KG1 (cell line): ENCODE measurements around the gene PODNL1.
"Not testable (repeated sequence)": the region's sequence is repeated elsewhere in the genome, so short reads cannot be mapped to it uniquely, and the experiment has no call there.

Experiments
- DNase-seq: peaks from one replicate; lab custom pipeline; 2025; lab: John Stamatoyannopoulos, UW

PODNL1 gene

DNA sequence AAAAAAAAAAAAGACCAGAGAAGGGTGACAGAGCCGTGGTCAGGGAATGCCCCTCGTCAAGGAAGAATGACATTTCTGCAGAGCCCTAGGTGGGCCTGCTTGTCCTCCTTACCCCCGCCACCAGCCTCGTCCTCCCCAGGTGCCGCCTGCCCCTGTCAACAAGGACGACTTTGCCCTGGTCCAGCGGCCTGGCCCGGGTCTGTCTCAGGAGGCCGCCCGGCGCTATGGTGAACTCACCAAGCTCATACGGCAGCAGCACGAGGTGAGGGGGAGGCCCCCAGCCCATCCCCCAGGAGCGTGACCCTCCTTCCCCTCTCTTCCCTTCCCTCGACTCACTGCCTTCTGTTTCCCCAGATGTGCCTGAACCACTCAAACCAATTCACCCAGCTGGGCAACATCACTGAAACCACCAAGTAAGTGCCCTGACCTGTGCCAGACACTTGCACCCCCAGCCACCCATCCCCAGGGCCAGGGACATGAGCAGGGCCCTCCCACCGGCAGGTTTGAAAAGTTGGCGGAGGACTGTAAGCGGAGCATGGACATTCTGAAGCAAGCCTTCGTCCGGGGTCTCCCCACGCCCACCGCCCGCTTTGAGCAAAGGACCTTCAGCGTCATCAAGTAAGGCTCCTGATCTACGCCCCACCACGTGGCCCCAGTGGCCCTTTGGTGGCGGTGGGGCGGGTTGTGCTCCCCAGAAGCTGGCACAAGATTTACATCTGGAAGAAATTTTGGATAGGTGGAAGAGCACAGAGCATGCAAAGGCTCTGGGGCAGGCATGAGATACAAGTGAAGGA is 14.8 kb downstream of the PODNL1 start:
- no peak for DNase-seq

DNA sequence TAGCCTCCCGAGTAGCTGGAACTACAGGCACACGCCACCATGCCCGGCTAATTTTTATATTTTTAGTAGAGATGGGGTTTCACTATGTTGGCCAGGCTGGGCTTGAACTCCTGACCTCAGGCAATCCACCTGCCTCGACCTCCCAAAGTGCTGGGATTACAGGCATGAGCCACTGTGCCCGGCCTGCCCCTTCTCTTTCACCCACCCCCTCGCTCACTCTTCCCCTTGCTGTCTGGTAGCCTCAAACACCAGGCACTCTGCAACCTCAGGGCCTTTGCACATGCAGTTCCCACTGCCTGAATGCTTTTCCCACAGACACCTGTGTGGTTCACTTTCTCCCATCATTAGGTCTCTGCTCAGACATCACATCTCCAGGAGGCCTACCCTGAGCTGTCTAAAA is 16.1 kb downstream of the PODNL1 start:
- not testable (repeated sequence) for DNase-seq

DNA sequence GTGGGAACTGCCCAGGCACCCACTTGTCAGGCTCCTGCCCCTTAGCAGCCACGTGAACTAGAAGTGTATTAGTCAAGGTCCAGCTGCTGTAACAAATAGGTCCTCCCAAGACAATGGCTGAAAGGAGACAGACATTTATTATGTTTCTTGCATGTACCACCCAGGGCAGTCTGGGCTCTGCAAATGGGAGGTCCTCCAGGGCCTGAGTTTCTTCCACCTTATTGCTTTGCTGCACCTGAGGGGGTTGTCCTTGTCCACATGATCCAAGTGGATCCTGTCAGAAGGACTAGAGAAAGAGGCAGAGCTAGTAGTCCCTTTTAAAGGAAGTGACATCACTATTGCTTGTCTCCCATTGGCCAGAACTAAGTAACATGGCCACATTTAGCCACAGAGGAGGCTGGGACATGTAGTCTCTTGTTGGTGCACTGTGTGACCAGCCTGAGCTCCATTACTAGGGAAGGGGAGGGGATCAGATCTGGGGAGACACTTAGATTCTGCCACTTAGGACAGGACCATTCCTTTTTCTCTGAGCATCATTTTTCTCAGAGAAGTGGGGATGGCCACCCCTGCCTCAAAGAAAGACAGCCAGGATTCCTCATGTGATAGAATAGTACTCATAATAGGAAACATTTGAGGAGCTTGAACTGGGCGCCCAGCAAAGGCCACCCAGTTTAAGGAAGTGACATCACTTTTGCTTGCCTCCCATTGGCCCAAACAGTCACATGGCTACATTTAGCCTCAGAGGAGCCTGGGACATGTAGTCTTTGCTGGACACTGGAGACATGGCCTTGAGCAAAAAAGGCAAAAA is 17.1 kb downstream of the PODNL1 start:
- DNase-seq: peak; percentile 16

DNA sequence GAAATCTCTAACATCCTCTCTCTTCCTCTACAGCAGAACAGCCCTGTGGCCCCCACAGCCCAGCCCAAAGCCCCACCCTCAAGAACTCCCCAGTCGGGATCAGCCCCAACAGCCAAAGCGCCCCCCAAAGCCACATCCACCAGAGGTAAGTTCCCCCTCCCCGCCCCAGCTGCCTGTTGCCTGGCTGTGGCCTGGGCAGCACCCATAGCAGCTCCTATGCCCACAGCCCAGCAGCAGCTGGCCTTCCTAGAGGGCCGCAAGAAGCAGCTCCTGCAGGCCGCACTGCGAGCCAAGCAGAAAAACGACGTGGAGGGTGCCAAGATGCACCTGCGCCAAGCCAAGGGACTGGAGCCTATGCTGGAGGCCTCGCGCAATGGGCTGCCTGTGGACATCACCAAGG is 17.7 kb downstream of the PODNL1 start:
- DNase-seq: no peak

DNA sequence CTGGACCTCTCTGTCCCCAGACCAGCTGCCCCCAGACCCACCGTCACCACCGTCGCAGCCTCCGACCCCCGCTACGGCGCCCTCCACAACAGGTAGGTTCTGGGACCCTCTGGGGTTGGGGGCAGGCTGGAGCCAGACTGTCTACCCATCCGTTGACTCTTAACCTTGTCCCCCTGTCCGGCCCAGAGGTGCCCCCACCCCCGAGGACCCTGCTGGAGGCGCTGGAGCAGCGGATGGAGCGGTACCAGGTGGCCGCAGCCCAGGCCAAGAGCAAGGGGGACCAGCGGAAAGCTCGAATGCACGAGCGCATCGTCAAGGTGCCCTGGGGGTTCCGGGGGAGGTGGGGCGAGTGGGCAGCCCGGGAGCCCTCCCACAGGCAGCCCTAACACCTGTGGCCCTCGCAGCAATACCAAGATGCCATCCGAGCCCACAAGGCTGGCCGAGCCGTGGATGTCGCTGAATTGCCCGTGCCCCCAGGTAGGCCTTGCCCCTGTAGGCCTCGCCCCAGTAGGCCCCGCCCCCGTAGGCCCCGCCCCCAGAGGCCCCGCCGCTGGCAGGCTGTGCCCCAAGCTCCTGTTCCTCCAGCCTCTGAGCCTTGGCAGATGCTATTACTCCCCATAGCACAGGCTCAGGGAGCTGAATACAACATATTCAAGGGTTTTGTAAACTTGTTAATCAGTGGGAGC is 19.3 kb downstream of the PODNL1 start:
- DNase-seq: no peak

DNA sequence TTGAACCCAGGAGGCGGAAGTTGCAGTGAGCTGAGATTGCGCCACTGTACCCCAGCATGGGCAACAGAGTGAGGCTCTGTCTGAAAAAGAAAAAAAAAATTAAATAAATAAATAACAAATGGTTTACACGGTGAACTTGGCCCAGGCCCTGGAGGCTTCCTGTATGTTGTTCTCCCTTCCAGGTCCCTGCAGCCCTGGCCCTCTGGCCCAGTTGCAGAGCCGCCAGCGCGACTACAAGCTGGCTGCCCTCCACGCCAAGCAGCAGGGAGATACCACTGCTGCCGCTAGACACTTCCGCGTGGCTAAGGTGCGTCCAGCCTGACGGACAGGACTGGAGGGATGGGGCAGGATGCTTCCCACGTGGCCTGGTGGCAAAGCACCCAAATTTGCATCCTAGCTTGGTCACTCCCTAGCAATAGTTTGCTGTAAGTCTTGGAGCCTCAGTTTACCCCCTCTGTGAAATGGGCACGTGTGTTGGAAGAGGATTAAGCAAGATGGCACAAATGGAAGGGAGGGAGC is 20.3 kb downstream of the PODNL1 start:
- DNase-seq: no peak

DNA sequence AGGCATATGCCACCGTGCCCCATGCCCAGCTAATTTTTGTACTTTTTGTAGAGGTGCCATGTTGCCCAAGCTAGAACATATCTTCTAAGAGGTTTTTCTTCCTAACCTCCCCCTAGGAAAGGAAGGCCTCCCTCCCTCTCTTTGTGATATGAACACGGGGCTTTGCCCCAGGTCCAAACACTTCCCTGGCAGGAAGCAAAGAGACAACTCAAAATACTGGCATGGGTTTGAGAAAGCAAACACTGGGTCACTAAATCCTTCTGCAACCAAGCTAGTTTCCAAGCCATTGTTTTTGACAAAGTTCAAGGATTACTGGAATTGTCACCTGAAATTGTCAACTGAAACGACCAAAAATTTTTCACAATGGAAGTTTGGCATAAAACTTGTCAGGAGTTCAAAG is 23.4 kb downstream of the PODNL1 start:
- DNase-seq: no peak

DNA sequence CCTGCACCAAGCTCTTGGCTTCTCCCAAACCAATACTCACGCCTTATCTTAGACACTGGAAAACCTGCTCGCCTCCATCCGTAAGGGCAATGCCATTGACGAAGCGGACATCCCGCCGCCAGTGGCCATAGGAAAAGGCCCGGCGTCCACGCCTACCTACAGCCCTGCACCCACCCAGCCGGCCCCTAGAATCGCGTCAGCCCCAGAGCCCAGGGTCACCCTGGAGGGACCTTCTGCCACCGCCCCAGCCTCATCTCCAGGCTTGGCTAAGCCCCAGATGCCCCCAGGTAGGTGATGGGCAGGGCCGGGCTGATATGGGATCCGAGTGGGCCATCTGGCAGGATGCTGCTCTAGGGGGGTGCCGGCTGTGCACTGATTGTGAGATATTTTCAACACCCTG is 24.9 kb downstream of the PODNL1 start:
- no peak for DNase-seq

DNA sequence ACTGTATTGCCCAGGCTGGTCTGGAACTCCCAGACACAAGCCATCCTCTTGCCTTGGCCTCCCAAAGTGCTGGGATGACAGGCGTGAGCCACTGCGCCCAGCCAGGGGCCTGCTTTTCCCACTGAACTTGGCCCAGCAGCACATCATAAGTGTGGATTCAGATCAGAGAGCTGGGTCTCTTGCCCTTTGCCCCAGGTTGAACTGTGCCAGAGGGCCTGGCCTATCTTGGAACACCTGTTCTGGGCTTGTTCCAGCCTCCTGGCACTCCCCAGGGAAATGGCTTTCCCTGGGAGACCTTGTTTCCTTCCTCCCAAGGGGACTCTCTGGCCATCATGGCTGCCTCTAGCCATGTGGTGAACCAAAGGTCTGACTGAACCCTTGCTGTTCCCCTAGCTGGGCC is 28.8 kb downstream of the PODNL1 start:
- DNase-seq: no peak

DNA sequence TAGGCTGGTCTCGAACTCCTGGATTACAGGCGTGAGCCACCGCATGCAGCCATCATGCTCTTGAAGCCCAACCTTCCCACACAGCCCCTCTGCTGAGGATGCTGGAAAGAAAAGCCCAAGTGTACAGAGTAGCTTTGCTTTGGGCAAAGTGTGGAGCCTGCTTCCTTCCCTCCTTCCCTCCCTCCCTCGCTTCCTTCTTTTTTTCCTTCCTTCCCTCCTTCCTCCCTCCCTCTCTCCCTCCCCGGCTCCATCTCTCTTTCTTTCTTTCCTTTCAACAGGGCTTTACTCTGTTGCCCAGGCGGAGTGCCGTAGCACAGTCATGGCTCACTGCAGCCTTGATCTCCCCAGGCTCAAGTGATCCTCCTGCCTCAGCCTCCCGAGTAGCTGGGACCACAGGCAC is 29.5 kb downstream of the PODNL1 start:
- no peak for DNase-seq

DNA sequence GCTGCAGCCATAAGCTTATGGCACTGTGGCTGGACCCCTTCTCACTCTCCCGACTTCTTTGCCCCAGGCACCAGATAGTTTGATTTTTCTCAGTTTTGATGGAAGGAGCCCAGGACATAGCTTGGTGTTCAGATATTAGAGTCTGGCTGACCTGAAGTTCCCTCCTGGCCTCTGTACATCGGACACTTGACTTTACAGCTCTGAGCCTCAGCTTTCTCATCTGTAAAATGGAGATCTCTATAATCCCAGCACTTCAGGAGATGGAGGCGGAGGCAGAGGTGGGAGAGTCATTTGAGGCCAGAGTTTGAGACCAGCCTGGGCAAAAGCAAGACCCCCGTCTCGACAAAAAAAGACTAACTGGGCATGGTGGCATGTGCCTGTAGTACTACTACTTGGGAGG is 31.3 kb downstream of the PODNL1 start:
- DNase-seq: no peak

DNA sequence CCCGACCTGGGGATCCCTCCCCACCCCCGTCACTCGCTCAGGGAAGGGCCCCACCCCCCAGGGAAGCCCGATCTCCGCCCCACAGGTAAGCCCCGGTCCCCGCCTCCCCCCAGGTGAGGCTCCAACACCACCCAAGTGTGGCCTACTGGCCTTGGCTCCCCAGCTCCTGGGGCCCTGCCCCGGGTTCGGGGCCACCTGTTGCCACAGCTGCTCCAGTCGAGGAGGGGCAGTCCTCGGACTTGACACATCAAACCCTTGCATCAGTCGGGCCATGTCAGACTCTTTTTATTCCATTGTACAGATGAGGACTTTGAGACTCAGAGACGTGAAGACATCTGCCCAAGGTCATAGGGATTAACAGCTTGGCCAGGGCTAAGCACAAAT is 31.7 kb downstream of the PODNL1 start:
- DNase-seq: no peak

DNA sequence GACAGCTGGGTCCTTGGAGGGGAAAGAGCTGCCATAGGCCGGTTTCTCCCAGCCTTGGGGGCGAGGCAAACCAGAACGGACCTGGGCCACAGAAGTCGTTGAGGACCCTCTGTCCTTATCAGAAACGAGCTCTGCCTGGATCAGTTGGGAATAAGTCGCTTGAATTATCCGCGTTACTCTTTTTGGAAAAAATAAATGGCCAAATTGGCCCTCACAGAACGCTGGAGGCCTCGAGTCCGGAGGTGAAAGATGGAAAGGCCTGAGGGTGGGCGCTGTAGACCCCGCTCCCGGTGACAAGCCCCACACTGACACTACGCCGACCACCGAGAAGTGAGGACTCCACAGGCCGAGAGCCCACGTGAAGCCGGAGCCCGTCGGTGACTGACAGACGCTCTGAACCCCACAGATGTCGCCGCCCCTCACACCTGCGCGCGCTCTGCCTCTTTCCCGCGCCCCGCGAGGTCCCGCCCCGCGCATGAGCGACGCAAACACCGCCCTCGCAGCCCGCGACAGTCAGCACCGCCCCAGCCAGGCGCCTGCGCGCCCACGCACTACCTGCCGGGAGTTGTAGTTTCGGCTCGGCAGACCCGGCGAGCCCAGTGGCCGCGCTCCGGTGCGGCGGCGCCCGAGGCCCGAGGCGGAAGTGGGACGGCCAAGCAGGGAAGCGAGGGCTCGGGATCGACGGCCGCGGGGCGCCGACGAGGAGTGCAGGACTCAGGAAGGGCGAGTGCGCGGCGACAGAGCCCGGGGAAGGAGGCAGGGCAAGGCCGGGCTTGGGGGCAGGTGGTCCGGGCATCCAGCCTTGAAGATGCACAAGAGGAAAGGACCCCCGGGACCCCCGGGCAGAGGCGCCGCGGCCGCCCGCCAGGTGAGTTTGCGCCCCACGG is 32.3 kb downstream of the PODNL1 start, which contains the start of the genes BRME1 and CC2D1A:
Gene BRME1, minus strand, starts transcription at position 484 of the 887 bp plus-strand sequence. CDS start 1,225 bp downstream, outside the sequence.
Gene CC2D1A, plus strand, starts transcription at position 568 of the 887 bp plus-strand sequence. Its CDS starts 241 bp downstream, at position 809.
- DNase-seq: peak; percentile 85

DNA sequence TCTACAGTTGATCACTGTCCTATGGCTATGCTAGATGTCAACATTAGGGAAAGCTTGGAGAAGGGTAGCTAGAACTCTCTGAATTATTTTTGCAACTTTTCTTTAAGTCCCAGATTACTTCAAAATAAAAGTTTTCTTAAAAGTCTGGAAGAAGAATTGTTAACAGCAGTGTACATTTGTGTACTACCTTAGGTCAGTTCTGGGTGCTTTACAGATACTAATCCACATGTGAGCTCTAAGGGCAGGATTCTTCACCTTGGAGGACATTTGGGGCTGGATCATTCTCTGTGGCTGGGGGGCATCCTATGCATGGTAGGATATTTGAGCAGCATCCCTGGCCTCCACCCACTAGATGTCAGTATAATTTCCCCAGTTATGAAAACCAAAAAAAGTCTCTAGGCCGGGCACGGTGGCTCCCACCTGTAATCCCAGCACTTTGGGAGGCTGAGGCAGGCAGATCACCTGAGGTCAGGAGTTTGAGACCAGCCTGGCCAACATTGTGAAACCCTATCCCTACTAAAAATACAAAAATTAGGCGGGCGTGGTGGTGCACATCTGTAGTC is 35.1 kb downstream of the PODNL1 start:
- DNase-seq: peak; percentile 22

DNA sequence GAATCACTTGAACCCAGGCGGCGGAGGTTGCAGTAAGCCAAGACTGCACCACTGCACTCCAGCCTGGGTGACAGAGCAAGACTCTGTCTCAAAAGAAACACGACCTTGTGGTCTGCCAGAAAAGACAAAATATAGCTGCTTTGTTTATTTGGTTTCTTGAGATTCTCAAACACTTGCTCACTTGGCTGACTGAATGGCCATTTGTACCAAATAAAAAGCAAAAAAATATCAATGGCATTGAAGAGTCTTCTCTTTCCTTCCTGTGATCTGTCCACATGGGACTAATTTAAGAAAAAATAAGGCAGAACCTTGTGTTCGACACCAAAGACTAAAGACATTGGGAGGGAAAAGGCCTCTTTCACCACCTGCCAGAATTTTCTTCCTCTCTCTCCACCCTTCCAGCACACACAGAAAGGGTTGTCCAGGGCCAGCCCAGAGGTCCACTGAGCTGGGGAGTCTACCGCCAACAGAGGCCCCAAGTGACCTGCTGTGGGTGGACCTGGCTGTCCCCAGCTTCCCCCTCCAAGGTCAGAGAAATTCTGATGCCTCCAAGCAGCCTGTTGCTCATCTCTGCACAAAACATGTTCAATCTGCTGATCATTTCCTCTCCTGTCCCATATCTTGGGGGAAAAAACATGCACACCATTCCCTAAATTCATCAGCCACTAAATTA is 38.2 kb downstream of the PODNL1 start:
- DNase-seq: no peak

DNA sequence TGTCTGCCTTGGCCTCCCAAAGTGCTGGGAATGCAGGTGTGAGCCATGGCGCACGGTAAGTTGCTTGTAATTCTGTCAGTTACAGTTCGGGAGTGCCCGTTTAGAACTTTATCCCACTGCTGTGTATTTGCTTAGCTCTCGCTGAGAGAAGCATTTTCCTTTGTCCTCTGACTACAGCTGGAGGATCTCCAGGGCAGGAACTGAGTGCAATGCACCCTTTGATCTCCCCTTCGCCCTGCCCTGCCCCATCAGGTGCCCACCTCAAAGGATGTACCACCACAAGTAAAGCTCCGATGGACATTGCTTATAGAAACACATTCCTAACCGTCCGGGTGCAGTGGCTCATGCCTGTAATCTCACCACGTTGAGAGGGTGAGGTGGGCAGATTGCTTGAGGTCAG is 38.8 kb downstream of the PODNL1 start:
- no peak for DNase-seq

DNA sequence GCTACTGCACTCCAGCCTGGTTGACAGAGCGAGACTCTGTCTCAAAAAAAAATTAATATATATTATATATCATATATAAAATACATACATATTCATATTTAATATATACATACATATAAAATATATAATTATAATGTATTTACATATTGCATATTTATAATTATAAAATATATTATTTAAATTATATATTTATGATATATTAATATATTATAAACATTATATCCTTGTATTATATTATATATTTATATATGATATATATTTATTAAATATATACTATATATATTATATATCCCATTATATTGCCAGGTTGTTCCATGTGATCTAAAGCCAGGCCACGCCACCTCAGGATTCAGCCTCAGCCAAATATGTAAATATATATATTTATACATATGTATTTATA is 42.0 kb downstream of the PODNL1 start:
- no peak for DNase-seq

DNA sequence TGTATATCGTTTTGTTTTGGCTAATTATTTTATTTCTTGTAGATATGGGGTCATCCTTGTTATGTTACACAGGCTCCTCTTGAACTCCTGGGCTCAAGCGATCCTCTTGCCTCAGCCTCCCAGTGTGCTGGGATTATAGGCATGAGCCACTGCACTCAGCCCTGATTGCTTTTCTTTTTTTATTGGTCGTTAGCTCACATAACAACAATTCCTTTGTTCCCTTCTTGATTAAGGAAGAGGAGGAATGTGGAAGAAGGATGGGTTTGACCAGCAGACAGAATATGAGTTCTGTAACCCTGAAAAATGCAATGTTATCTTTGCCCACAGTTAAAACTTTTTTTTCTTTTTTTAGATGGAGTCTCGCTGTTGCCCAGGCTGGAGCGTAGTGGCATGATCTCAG is 43.7 kb downstream of the PODNL1 start:
- DNase-seq: no peak

DNA sequence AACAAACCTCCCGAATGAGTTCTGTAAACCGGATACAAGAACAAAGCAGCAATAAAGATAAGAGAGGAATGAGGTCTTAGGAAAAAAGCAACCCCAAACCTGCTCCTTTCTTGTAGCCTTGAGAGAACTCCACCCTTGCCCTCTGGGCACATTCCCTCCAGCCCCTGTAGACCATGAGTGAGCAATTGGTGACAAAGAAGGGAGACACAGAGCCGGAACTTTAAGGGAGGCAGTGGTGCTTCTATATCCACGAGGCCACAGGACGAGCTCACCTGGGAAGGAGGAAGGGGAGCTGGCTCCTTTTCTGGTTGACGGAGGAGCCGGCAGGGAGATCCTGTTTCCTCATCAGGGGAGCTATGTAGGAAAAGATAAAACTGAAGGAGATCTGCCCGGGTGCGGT is 45.3 kb downstream of the PODNL1 start:
- no peak for DNase-seq

DNA sequence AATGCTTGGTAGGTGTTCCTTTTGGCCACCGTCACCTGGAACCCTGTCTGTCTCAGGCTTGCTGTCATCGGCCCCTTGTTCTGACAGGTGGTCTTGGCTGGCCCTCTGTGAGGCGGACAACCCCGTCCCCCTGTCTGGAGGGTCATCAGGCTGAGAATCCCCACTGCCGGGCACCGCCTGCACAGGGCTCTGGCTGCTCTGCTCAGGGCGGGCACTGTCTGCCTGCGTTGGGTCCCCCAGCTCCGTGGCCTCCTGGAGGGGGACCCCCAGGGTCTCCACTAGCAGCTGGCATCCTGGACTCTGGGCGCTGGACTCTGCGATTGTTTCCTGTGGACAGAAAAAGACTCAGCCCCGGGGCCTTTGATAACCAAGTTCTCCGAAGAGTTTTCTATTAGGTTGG is 48.1 kb downstream of the PODNL1 start:
- DNase-seq: no peak
